G401 (cell line): Measurements from ENCODE around the gene LDB3. TPM values are rescaled to one million over a fixed set of nuclear protein-coding genes. Genes with fewer than 3 reads are reported as not detected.

Source experiments
- DNase-seq: peaks from one replicate; pipeline ENCODE4 v3.0.0-alpha.2; 2015; ENCODE audit warnings: low spot score
- in situ Hi-C: cut with HindIII; loops from 2 replicates; pipeline ENCODE4 v1.10.0; 2016; ENCODE audit warnings: low sequenced_read_pairs, mixed read lengths
- total RNA-seq: library from RNA; depleted of rRNA; stranded (reverse); fragments of >200 nt; shearing (Covaris generic); gene quantifications from 2 replicates; pipeline ENCODE4 v1.2.3, GENCODE V29; 2014

Gene LDB3
- total RNA-seq, 1 experiment from 2014 or later, result 0.78 TPM

GRCh38 chr10:86662186-86663045, 5.9 kb upstream of the LDB3 start:
- no peak for DNase-seq
- in situ Hi-C loops, result no loop called here

GRCh38 chr10:86663046-86663345, 5.3 kb upstream of the LDB3 start:
- in situ Hi-C loops, result no loop called here
- no peak for DNase-seq

- DNase-seq, result no peak
- in situ Hi-C loops, result no loop called here
These were observed 4.6 kb upstream of the LDB3 start for GRCh38 chr10:86663576-86664339.

GRCh38 chr10:86664341-86665217, 3.7 kb upstream of the LDB3 start:
- no peak for DNase-seq
- in situ Hi-C loops, result no loop called here

- in situ Hi-C loops, result no loop called here
- no peak for DNase-seq
These were observed 3.1 kb upstream of the LDB3 start for GRCh38 chr10:86665218-86665607.

GRCh38 chr10:86665868-86666267, 2.4 kb upstream of the LDB3 start:
- no peak for DNase-seq
- in situ Hi-C loops, result no loop called here

GRCh38 chr10:86666538-86666937, 1.8 kb upstream of the LDB3 start:
- in situ Hi-C loops, result no loop called here
- no peak for DNase-seq

- DNase-seq, result no peak
- in situ Hi-C loops, result no loop called here
These were observed 710 bp upstream of the LDB3 start for GRCh38 chr10:86667421-86668181.

GRCh38 chr10:86670290-86670811, 2.0 kb downstream of the LDB3 start:
- in situ Hi-C loops, result no loop called here
- DNase-seq, result no peak

GRCh38 chr10:86670876-86671275, 2.6 kb downstream of the LDB3 start:
- DNase-seq, result no peak
- in situ Hi-C loops, result no loop called here

GRCh38 chr10:86671419-86671818, 3.1 kb downstream of the LDB3 start:
- DNase-seq, result no peak
- in situ Hi-C loops, result no loop called here

GRCh38 chr10:86671985-86672710, 3.8 kb downstream of the LDB3 start:
- in situ Hi-C loops, result no loop called here
- DNase-seq, result no peak

- in situ Hi-C loops, result no loop called here
- DNase-seq, result no peak
These were observed 5.0 kb downstream of the LDB3 start for GRCh38 chr10:86673216-86673826.

GRCh38 chr10:86673827-86674581, 5.7 kb downstream of the LDB3 start:
- no peak for DNase-seq
- in situ Hi-C loops, result no loop called here

GRCh38 chr10:86674912-86675311, 6.6 kb downstream of the LDB3 start:
- in situ Hi-C loops, result no loop called here
- no peak for DNase-seq

- DNase-seq, result no peak
- in situ Hi-C loops, result no loop called here
These were observed 9.1 kb downstream of the LDB3 start for GRCh38 chr10:86677374-86677773.
